GM12878 (cell line): ENCODE results near the gene SLC34A1. TPM values are rescaled to one million over a fixed set of nuclear protein-coding genes. Genes with fewer than 3 reads are reported as not detected.

Experiments used
- BCL11A ChIP-seq: IDR thresholded peaks from 2 replicates; pipeline ENCODE4 v1.6.1; 2011; ENCODE audit warnings: low read depth, low read length
- CHD1 ChIP-seq: IDR thresholded peaks from 2 replicates; pipeline ENCODE4 v1.6.1; 2012; ENCODE audit warnings: low read depth, low read length, improper control_type of control experiment
- ESRRA ChIP-seq: IDR thresholded peaks from 2 replicates; pipeline ENCODE4 v1.6.1; 2012; ENCODE audit warnings: mild to moderate bottlenecking, low read length, improper control_type of control experiment
- IRF5 ChIP-seq: fragments of 450-650 bp; IDR thresholded peaks from 2 replicates; pipeline ENCODE4 v1.6.1; 2017; ENCODE audit warnings: borderline replicate concordance
- JUNB ChIP-seq: IDR thresholded peaks from 2 replicates; pipeline ENCODE4 v1.6.1; 2016; ENCODE audit warnings: antibody characterized with exemption, mild to moderate bottlenecking
- NFYA ChIP-seq: IDR thresholded peaks from 2 replicates; pipeline ENCODE4 v1.6.1; 2011; ENCODE audit warnings: low read depth, mild to moderate bottlenecking, low read length, improper control_type of control experiment, borderline replicate concordance
- NKRF ChIP-seq: fragments of 450-650 bp; conservative IDR thresholded peaks from 2 replicates; pipeline ENCODE4 v1.6.1; 2017; ENCODE audit warnings: mild to moderate bottlenecking, moderate library complexity
- POLR2AphosphoS5 ChIP-seq: IDR thresholded peaks from 2 replicates; pipeline ENCODE4 v1.6.1; 2011; ENCODE audit warnings: mild to moderate bottlenecking, low read length, inconsistent platforms
- RAD21 ChIP-seq: IDR thresholded peaks from 2 replicates; pipeline ENCODE4 v1.6.1; 2011; ENCODE audit warnings: mild to moderate bottlenecking, low read depth, low read length, moderate library complexity; ENCODE audit not compliant: insufficient read depth
- REST ChIP-seq: IDR thresholded peaks from 2 replicates; pipeline ENCODE4 v1.6.1; 2012; ENCODE audit warnings: mild to moderate bottlenecking, low read depth, low read length
- SIN3A ChIP-seq: IDR thresholded peaks from 2 replicates; pipeline ENCODE4 v1.6.1; 2012; ENCODE audit warnings: low read depth, low read length, improper control_type of control experiment
- SMAD5 ChIP-seq: IDR thresholded peaks from 2 replicates; pipeline ENCODE4 v1.6.1; 2016; ENCODE audit warnings: antibody characterized with exemption, low read depth
- ZNF384 ChIP-seq: IDR thresholded peaks from 2 replicates; pipeline ENCODE4 v1.6.1; 2012; ENCODE audit warnings: low read depth, mild to moderate bottlenecking, low read length, improper control_type of control experiment, borderline replicate concordance
- ZNF687 ChIP-seq: fragments of 450-650 bp; IDR thresholded peaks from 2 replicates; pipeline ENCODE4 v1.6.1; 2017; ENCODE audit warnings: mild to moderate bottlenecking, moderate library complexity
- ZZZ3 ChIP-seq: IDR thresholded peaks from 2 replicates; pipeline ENCODE4 v1.6.1; 2011; ENCODE audit warnings: low read depth; ENCODE audit not compliant: control insufficient read depth, insufficient read length
- polyA plus RNA-seq, 11 experiments: library from polyadenylated mRNA; depleted of rRNA in 4 of 11; unstranded in 6 of 11; stranded (reverse) in 5 of 11; fragments of >200 nt; fragmentation: Nextera tagmentation in 4 of 11; fragmentation: Illumina TruSeq in 1 of 11; extraction: Ambion mirVana in 4 of 11; extraction: Trizol in 1 of 11; gene quantifications; 1 replicate in 1 of 11; 2 replicates in 10 of 11; pipeline versions ENCODE4 v1.2.1 to v1.2.3, GENCODE V29; 2011 to 2016; ENCODE audit warnings: inconsistent platforms in 2 of 11, missing spikeins in 2 of 11, low read depth in 1 of 11
- total RNA-seq, 4 experiments: library from RNA; depleted of rRNA in 3 of 4; stranded (reverse); fragments of >200 nt in 3 of 4; fragmentation: Illumina TruSeq in 1 of 4; extraction: Trizol in 1 of 4; gene quantifications; 2 replicates each; pipeline versions ENCODE4 v1.2.1 to v1.2.3, GENCODE V29; 2013 to 2021
- TF ChIP-seq, protein P1 (sequence below): IDR thresholded peaks from 2 replicates; pipeline ENCODE4 v1.6.1; 2011; ENCODE audit warnings: low read depth, low read length, improper control_type of control experiment, borderline replicate concordance

The SLC34A1 gene
- total and polyA plus RNA-seq, 10 of the 15 experiments (the other 5 are each of a cell fraction or from before 2014, with no cell fraction given): 0.03 to 0.14 (median 0.09) TPM; not detected in 2

DNA sequence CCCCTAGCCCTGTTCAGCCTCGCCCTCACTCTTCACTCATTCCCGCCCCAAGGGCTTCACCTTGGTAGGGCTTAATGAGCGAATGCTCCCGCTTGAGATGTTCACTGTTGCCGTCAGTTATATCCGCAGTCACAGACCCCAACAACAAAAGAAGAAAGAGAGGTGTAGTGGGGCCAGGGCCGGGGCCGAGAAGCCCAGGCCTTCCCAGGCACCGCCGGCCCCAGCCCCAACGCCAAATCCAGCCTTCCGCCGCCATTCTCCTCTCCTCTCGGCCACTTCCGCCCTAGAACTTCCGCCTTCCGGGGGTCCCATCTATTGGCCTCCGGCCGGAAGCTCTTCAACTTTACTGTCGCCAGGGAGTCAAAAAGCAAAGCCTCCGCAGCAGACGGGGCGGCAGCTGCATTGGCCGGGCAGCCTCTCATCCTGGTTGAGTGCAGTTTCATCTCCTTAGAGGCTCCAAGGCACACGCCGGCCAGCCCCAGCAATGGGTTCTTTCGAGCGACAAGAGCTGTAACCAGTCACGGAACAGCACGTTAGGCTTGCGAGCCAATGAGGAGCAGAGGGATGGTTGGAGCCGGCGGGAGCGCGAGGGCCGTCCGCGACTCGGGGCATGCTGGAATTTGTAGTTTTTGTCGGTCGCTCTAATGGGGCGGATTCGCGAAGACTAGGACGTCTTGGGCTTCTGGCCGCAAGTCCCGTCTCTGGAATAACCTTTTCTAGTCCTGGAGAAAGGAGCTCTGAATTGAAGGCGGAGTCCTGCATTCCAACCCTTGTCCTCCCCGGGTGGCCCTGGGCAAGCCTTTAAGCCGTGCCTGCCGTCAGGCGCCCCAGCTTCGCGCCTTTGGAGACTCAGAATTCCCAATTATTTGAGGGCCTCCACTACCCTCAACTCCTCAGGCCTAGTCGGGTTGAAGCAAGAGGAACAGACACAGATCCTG is 32.6 kb upstream of the SLC34A1 start, which contains the start of gene LMAN2 (continued):
- TF ChIP-seq, protein P1, sequence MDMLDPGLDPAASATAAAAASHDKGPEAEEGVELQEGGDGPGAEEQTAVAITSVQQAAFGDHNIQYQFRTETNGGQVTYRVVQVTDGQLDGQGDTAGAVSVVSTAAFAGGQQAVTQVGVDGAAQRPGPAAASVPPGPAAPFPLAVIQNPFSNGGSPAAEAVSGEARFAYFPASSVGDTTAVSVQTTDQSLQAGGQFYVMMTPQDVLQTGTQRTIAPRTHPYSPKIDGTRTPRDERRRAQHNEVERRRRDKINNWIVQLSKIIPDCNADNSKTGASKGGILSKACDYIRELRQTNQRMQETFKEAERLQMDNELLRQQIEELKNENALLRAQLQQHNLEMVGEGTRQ: no peak
- TF ChIP-seq CHD1 (no peak), RAD21 (no peak), NFYA (peak; percentile 92), ZNF687 (no peak), ZZZ3 (no peak), BCL11A (no peak), NKRF (peak; percentile 89; the same call in 1 of the 2 replicates), POLR2AphosphoS5 (peak; percentile 87), SMAD5 (peak; percentile 75), SIN3A (peak; percentile 74; the same call in 1 of the 2 replicates), ESRRA (no peak), IRF5 (peak; percentile 89), ZNF384 (0 out of 2 replicates have a peak, but pooled peaks have one; percentile 25), REST (0 out of 2 replicates have a peak, but pooled peaks have one; percentile 9), JUNB (no peak)
